ENCODE results near the gene GGT6. TPM values are rescaled to one million over a fixed set of nuclear protein-coding genes. Genes with fewer than 3 reads are reported as not detected.

The GGT6 gene
- total RNA-seq, 4 donors from 2014 or later, result not detected

DNA sequence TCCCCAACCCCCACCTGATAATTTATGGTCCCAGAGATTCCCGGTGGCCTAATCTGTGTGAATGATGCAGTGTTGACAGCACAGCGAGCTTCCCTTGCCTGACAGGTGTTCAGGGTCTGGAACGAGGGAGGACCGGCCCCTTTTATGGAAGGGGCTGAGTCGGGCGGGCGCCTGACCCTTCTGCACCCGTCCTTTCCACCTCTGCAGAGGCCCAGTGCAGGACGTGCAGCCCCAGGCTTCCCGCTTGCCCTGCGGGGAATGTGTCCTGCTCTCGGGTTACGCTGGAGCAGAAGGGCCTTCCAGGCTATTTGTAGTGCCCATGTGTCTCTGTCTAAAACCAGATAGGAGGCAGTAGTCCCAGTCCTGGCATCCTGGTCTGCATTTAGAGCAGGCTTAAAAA lies 40.2 kb upstream of the GGT6 start:
- Histone ChIP-seq H3K27ac (replicated peaks in 1 of 4) (peak overlapping the region; percentile 81 to 90 (median 85)), H3K4me3 (no peak overlapping the region), H3K9me3 (no peaks in the 10 kb centered on the region), H3K36me3 (peaks cover 0 to 8% (median 3%) of the 10 kb centered on the region in 4 donors), H3K27me3 (peaks cover 0 to 11% (median 0%) of the 10 kb centered on the region in 4 donors), H3K4me1 (peaks cover 34 to 69% (median 59%) of the 10 kb centered on the region in 4 donors)
- intact Hi-C loops (cut with DNase I), result no loop called here
- WGBS, result 59% methylated on average over 11 of the region's 13 CpGs
- TF ChIP-seq, protein P1, sequence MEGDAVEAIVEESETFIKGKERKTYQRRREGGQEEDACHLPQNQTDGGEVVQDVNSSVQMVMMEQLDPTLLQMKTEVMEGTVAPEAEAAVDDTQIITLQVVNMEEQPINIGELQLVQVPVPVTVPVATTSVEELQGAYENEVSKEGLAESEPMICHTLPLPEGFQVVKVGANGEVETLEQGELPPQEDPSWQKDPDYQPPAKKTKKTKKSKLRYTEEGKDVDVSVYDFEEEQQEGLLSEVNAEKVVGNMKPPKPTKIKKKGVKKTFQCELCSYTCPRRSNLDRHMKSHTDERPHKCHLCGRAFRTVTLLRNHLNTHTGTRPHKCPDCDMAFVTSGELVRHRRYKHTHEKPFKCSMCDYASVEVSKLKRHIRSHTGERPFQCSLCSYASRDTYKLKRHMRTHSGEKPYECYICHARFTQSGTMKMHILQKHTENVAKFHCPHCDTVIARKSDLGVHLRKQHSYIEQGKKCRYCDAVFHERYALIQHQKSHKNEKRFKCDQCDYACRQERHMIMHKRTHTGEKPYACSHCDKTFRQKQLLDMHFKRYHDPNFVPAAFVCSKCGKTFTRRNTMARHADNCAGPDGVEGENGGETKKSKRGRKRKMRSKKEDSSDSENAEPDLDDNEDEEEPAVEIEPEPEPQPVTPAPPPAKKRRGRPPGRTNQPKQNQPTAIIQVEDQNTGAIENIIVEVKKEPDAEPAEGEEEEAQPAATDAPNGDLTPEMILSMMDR (IDR thresholded peaks at IDR 0.05), result no peak
- no peak for DNase-seq (ENCODE audit: extremely low spot score)

DNA sequence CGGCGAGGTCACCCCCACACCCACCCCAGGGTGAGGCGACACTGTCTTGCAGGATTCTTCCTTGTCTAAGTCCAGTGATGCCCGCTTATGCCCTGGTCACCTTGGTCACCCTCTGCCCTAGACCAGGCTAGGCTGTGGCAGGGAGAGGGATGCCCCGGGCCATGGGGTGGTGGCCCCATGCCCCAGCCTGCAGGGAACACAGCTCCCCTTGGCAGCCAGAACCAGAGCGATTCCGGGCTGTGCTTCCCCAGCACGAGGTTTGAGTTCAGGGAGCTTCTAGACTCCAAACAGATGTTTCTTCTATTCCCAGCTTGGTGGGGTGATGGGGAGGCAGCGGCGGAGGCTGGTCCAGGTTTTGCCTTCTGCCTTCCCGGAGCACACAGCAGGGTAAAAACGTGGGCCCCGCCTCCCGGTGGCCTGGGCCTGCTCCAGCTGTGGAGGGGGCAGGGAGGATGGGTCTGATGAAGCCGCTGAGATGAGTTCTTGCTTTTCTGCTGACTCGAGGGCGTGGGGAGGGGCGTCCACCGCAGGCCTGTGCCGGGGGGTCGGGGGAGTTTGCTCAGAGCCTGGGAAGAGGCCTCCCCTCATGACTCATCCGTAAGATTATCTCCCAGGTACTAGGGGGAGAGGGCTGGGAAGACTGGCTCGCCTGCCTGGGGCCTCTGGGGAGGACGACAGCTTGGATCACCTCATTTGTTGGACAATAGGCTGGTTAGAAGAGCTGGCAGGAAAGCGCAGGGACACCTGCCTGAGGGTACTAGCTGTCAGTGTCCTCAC lies 39.3 kb upstream of the GGT6 start:
- Histone ChIP-seq H3K36me3 (peaks cover 0 to 12% (median 4%) of the 10 kb centered on the region in 4 donors), H3K27me3 (peaks cover 0 to 11% (median 0%) of the 10 kb centered on the region in 4 donors), H3K27ac (replicated peaks in 1 of 4) (peak overlapping the region; percentile 81 to 90 (median 85)), H3K4me3 (peak overlapping the region in 3 of 4 donors; percentile 13 to 19 (median 19)), H3K9me3 (no peaks in the 10 kb centered on the region), H3K4me1 (peaks cover 32 to 68% (median 53%) of the 10 kb centered on the region in 4 donors)
- peak in 1 of 2 donors; percentile 74 for TF ChIP-seq POLR2AphosphoS5 (IDR thresholded peaks at IDR 0.05)
- no peak for TF ChIP-seq POLR2A (IDR thresholded peaks at IDR 0.05; ENCODE audit: low read depth)
- intact Hi-C loops (cut with DNase I), result no loop called here
- 24% methylated on average over 18 of the region's 25 CpGs for WGBS
- DNase-seq (ENCODE audit: extremely low spot score), result no peak

GRCh38 chr17:4598776-4599504 lies 38.6 kb upstream of the GGT6 start:
- peak overlapping the region; percentile 81 to 90 (median 85) for H3K27ac ChIP-seq (replicated peaks in 1 of 4)
- peaks cover 0 to 12% (median 4%) of the 10 kb centered on the region in 4 donors for H3K36me3 ChIP-seq

GRCh38 chr17:4597975-4598374 lies 37.6 kb upstream of the GGT6 start:
- no peaks in the 10 kb centered on the region for H3K9me3 ChIP-seq
- 78% methylated on average over 11 of the region's 13 CpGs for WGBS
- peak overlapping the region; percentile 81 to 90 (median 85) for H3K27ac ChIP-seq (replicated peaks in 1 of 4)
- no peak for DNase-seq (ENCODE audit: extremely low spot score)
- peaks cover 0 to 11% (median 0%) of the 10 kb centered on the region in 4 donors for H3K27me3 ChIP-seq
- H3K4me1 ChIP-seq, result peaks cover 23 to 65% (median 44%) of the 10 kb centered on the region in 4 donors
- H3K4me3 ChIP-seq, result no peak overlapping the region
- H3K36me3 ChIP-seq, result peaks cover 0 to 12% (median 4%) of the 10 kb centered on the region in 4 donors
- intact Hi-C loops (cut with DNase I), result no loop called here
- no peak for TF ChIP-seq POLR2AphosphoS5 (IDR thresholded peaks at IDR 0.05)
- TF ChIP-seq, protein P1 (IDR thresholded peaks at IDR 0.05), result no peak
- TF ChIP-seq POLR2A (IDR thresholded peaks at IDR 0.05; ENCODE audit: low read depth), result no peak
- no peak for TF ChIP-seq EP300 (IDR thresholded peaks at IDR 0.05)

More at GRCh38 chr17:4598776-4599504, 38.6 kb upstream of the GGT6 start:
- H3K4me3 ChIP-seq, result peak overlapping the region in 3 of 4 donors; percentile 13 to 19 (median 19)
- intact Hi-C loops (cut with DNase I), result no loop called here
- H3K4me1 ChIP-seq, result peaks cover 24 to 60% (median 46%) of the 10 kb centered on the region in 4 donors
- TF ChIP-seq, protein P1 (IDR thresholded peaks at IDR 0.05), result no peak
- TF ChIP-seq POLR2A (IDR thresholded peaks at IDR 0.05; ENCODE audit: low read depth) (no peak), EP300 (IDR thresholded peaks at IDR 0.05) (peak; percentile 34), POLR2AphosphoS5 (IDR thresholded peaks at IDR 0.05) (peak; percentile 76 to 85)
- peaks cover 0 to 11% (median 0%) of the 10 kb centered on the region in 4 donors for H3K27me3 ChIP-seq
- no peaks in the 10 kb centered on the region for H3K9me3 ChIP-seq
- peak; percentile 94 for DNase-seq (ENCODE audit: extremely low spot score)
- 37% methylated on average over 20 of the region's 20 CpGs for WGBS
